ENCODE measurements around the gene ZNF407.

Gene ZNF407

GRCh38 chr18:74702950-74703349, 105.3 kb downstream of the ZNF407 start:
- Histone ChIP-seq H3K36me3 (ENCODE audit: insufficient read depth, insufficient read length, low read length) (no peaks in the 10 kb centered on the region), H3K27me3 (ENCODE audit: insufficient read depth, insufficient read length) (no peaks in the 10 kb centered on the region), H3K4me3 (ENCODE audit: insufficient read length, low read depth) (no peak overlapping the region), H3K4me1 (ENCODE audit: insufficient read depth, insufficient read length) (no peaks in the 10 kb centered on the region), H3K9ac (ENCODE audit: insufficient read length, low read depth) (no peak overlapping the region), H3K9me3 (ENCODE audit: insufficient read depth, low read length) (no peaks in the 10 kb centered on the region)
- no peak for DNase-seq (ENCODE audit: low read depth, low spot score)
- TF ChIP-seq SUZ12 (IDR thresholded peaks at IDR 0.05; ENCODE audit: extremely low read depth, insufficient read depth, insufficient read length), result no peak
- TF ChIP-seq ZNF274 (IDR thresholded peaks at IDR 0.05; ENCODE audit: low read depth, low read length), result no peak
- TF ChIP-seq YY1 (IDR thresholded peaks at IDR 0.05; ENCODE audit: insufficient read depth, insufficient read length), result no peak

- H3K36me3 ChIP-seq (ENCODE audit: insufficient read depth, insufficient read length, low read length), result no peaks in the 10 kb centered on the region
- H3K9me3 ChIP-seq (ENCODE audit: insufficient read depth, low read length), result no peaks in the 10 kb centered on the region
- H3K4me1 ChIP-seq (ENCODE audit: insufficient read depth, insufficient read length), result no peaks in the 10 kb centered on the region
- TF ChIP-seq SUZ12 (IDR thresholded peaks at IDR 0.05; ENCODE audit: extremely low read depth, insufficient read depth, insufficient read length), result no peak
- no peak for TF ChIP-seq ZNF274 (IDR thresholded peaks at IDR 0.05; ENCODE audit: low read depth, low read length)
- TF ChIP-seq YY1 (IDR thresholded peaks at IDR 0.05; ENCODE audit: insufficient read depth, insufficient read length), result no peak
- no peak overlapping the region for H3K4me3 ChIP-seq (ENCODE audit: insufficient read length, low read depth)
- no peak for DNase-seq (ENCODE audit: low read depth, low spot score)
- H3K9ac ChIP-seq (ENCODE audit: insufficient read length, low read depth), result no peak overlapping the region
- no peaks in the 10 kb centered on the region for H3K27me3 ChIP-seq (ENCODE audit: insufficient read depth, insufficient read length)
These were observed 110.5 kb downstream of the ZNF407 start for GRCh38 chr18:74708169-74708568.

- no peaks in the 10 kb centered on the region for H3K27me3 ChIP-seq (ENCODE audit: insufficient read depth, insufficient read length)
- no peaks in the 10 kb centered on the region for H3K9me3 ChIP-seq (ENCODE audit: insufficient read depth, low read length)
- TF ChIP-seq YY1 (IDR thresholded peaks at IDR 0.05; ENCODE audit: insufficient read depth, insufficient read length), result no peak
- no peak for TF ChIP-seq ZNF274 (IDR thresholded peaks at IDR 0.05; ENCODE audit: low read depth, low read length)
- TF ChIP-seq SUZ12 (IDR thresholded peaks at IDR 0.05; ENCODE audit: extremely low read depth, insufficient read depth, insufficient read length), result no peak
- no peak overlapping the region for H3K4me3 ChIP-seq (ENCODE audit: insufficient read length, low read depth)
- no peaks in the 10 kb centered on the region for H3K36me3 ChIP-seq (ENCODE audit: insufficient read depth, insufficient read length, low read length)
- no peaks in the 10 kb centered on the region for H3K4me1 ChIP-seq (ENCODE audit: insufficient read depth, insufficient read length)
- no peak overlapping the region for H3K9ac ChIP-seq (ENCODE audit: insufficient read length, low read depth)
- no peak for DNase-seq (ENCODE audit: low read depth, low spot score)
These were observed 111.8 kb downstream of the ZNF407 start for GRCh38 chr18:74709452-74709851.

- Histone ChIP-seq H3K9ac (ENCODE audit: insufficient read length, low read depth) (no peak overlapping the region), H3K9me3 (ENCODE audit: insufficient read depth, low read length) (no peaks in the 10 kb centered on the region), H3K36me3 (ENCODE audit: insufficient read depth, insufficient read length, low read length) (no peaks in the 10 kb centered on the region), H3K4me1 (ENCODE audit: insufficient read depth, insufficient read length) (no peaks in the 10 kb centered on the region), H3K27me3 (ENCODE audit: insufficient read depth, insufficient read length) (no peaks in the 10 kb centered on the region), H3K4me3 (ENCODE audit: insufficient read length, low read depth) (no peak overlapping the region)
- no peak for DNase-seq (ENCODE audit: low read depth, low spot score)
- TF ChIP-seq ZNF274 (IDR thresholded peaks at IDR 0.05; ENCODE audit: low read depth, low read length) (no peak), SUZ12 (IDR thresholded peaks at IDR 0.05; ENCODE audit: extremely low read depth, insufficient read depth, insufficient read length) (no peak), YY1 (IDR thresholded peaks at IDR 0.05; ENCODE audit: insufficient read depth, insufficient read length) (no peak)
These were observed 116.5 kb downstream of the ZNF407 start for GRCh38 chr18:74714120-74714519.

- no peak for TF ChIP-seq SUZ12 (IDR thresholded peaks at IDR 0.05; ENCODE audit: extremely low read depth, insufficient read depth, insufficient read length)
- no peaks in the 10 kb centered on the region for H3K36me3 ChIP-seq (ENCODE audit: insufficient read depth, insufficient read length, low read length)
- no peak overlapping the region for H3K4me3 ChIP-seq (ENCODE audit: insufficient read length, low read depth)
- no peak for DNase-seq (ENCODE audit: low read depth, low spot score)
- H3K4me1 ChIP-seq (ENCODE audit: insufficient read depth, insufficient read length), result no peaks in the 10 kb centered on the region
- H3K9me3 ChIP-seq (ENCODE audit: insufficient read depth, low read length), result no peaks in the 10 kb centered on the region
- no peaks in the 10 kb centered on the region for H3K27me3 ChIP-seq (ENCODE audit: insufficient read depth, insufficient read length)
- H3K9ac ChIP-seq (ENCODE audit: insufficient read length, low read depth), result no peak overlapping the region
These were observed 117.1 kb downstream of the ZNF407 start for GRCh38 chr18:74714791-74715190.

- Histone ChIP-seq H3K9ac (ENCODE audit: insufficient read length, low read depth) (no peak overlapping the region), H3K27me3 (ENCODE audit: insufficient read depth, insufficient read length) (no peaks in the 10 kb centered on the region), H3K4me1 (ENCODE audit: insufficient read depth, insufficient read length) (no peaks in the 10 kb centered on the region), H3K36me3 (ENCODE audit: insufficient read depth, insufficient read length, low read length) (no peaks in the 10 kb centered on the region), H3K4me3 (ENCODE audit: insufficient read length, low read depth) (no peak overlapping the region), H3K9me3 (ENCODE audit: insufficient read depth, low read length) (no peaks in the 10 kb centered on the region)
- DNase-seq (ENCODE audit: low read depth, low spot score), result no peak
- no peak for TF ChIP-seq SUZ12 (IDR thresholded peaks at IDR 0.05; ENCODE audit: extremely low read depth, insufficient read depth, insufficient read length)
- TF ChIP-seq ZNF274 (IDR thresholded peaks at IDR 0.05; ENCODE audit: low read depth, low read length), result no peak
- TF ChIP-seq YY1 (IDR thresholded peaks at IDR 0.05; ENCODE audit: insufficient read depth, insufficient read length), result no peak
These were observed 117.6 kb downstream of the ZNF407 start for GRCh38 chr18:74715306-74715705.

GRCh38 chr18:74715865-74716712, 118.4 kb downstream of the ZNF407 start:
- H3K36me3 ChIP-seq (ENCODE audit: insufficient read depth, insufficient read length, low read length), result no peaks in the 10 kb centered on the region
- no peaks in the 10 kb centered on the region for H3K4me1 ChIP-seq (ENCODE audit: insufficient read depth, insufficient read length)
- TF ChIP-seq YY1 (IDR thresholded peaks at IDR 0.05; ENCODE audit: insufficient read depth, insufficient read length), result no peak
- H3K9ac ChIP-seq (ENCODE audit: insufficient read length, low read depth), result no peak overlapping the region
- no peak overlapping the region for H3K4me3 ChIP-seq (ENCODE audit: insufficient read length, low read depth)
- H3K27me3 ChIP-seq (ENCODE audit: insufficient read depth, insufficient read length), result no peaks in the 10 kb centered on the region
- DNase-seq (ENCODE audit: low read depth, low spot score), result no peak
- H3K9me3 ChIP-seq (ENCODE audit: insufficient read depth, low read length), result no peaks in the 10 kb centered on the region

Measured in NT2/D1 (cell line).